MCF 10A (cell line): ENCODE data around the gene MCTP1. TPM values are rescaled to one million over a fixed set of nuclear protein-coding genes. Genes with fewer than 3 reads are reported as not detected.

Source experiments
- BruUV-seq: library from RNA; stranded (reverse); fragments of 400-500 nt; replicated peaks from 2 replicates; lab custom pipeline; 2021; lab: Mats Ljungman, UMichigan
- CTCF ChIA-PET: fragments of 300-600 bp; sonication (Branson Sonifier 250); formaldehyde crosslinking; extraction: SDS; loops from one replicate; lab custom pipeline; 2021; ENCODE audit warnings: antibody characterized with exemption, inconsistent platforms; lab: Yijun Ruan, JAX
- POLR2A ChIA-PET: fragments of 300-600, 350-650 bp; sonication (Branson Sonifier 250); formaldehyde crosslinking; extraction: SDS; loops from one replicate; lab custom pipeline; 2020; ENCODE audit warnings: antibody characterized with exemption, inconsistent platforms; lab: Yijun Ruan, JAX
- DNase-seq: peaks from one replicate; pipeline ENCODE4 v3.0.0-alpha.2; 2018; ENCODE audit not compliant: unreplicated experiment
- H3K27ac Mint-ChIP-seq: one replicate; pipeline ENCODE4 v1.8.0; 2022; ENCODE audit warnings: mild to moderate bottlenecking, low read depth, mixed read lengths; ENCODE audit not compliant: unreplicated experiment
- H3K27me3 Mint-ChIP-seq: one replicate; pipeline ENCODE4 v1.8.0; 2022; ENCODE audit warnings: mixed read lengths; ENCODE audit not compliant: insufficient read depth, unreplicated experiment
- H3K36me3 Mint-ChIP-seq: one replicate; pipeline ENCODE4 v1.8.0; 2022; ENCODE audit warnings: mild to moderate bottlenecking, moderate library complexity, mixed read lengths; ENCODE audit not compliant: insufficient read depth, unreplicated experiment
- H3K4me1 Mint-ChIP-seq: one replicate; pipeline ENCODE4 v1.8.0; 2022; ENCODE audit warnings: mixed read lengths; ENCODE audit not compliant: insufficient read depth, unreplicated experiment
- H3K4me3 Mint-ChIP-seq: one replicate; pipeline ENCODE4 v1.8.0; 2022; ENCODE audit warnings: mild to moderate bottlenecking, moderate library complexity, mixed read lengths; ENCODE audit not compliant: unreplicated experiment
- H3K9me3 Mint-ChIP-seq: one replicate; pipeline ENCODE4 v1.8.0; 2022; ENCODE audit warnings: mixed read lengths; ENCODE audit not compliant: unreplicated experiment
- intact Hi-C: fragments of 100-400 bp; cut with micrococcal nuclease; formaldehyde crosslinking; loops from 2 replicates; pipeline ENCODE4 v1.14.1; 2022
- total RNA-seq: library from RNA; stranded (reverse); gene quantifications from 2 replicates; pipeline ENCODE4 v1.2.3, GENCODE V29; 2022
- TF ChIP-seq, protein P1 (sequence below): fragments of 200-600 bp; IDR thresholded peaks from one replicate; pipeline ENCODE4 v1.8.0; 2022; ENCODE audit warnings: antibody characterized with exemption, mild to moderate bottlenecking; ENCODE audit not compliant: unreplicated experiment

MCTP1 gene
- total RNA-seq, 1 experiment from 2014 or later, result 40.3 TPM

DNA sequence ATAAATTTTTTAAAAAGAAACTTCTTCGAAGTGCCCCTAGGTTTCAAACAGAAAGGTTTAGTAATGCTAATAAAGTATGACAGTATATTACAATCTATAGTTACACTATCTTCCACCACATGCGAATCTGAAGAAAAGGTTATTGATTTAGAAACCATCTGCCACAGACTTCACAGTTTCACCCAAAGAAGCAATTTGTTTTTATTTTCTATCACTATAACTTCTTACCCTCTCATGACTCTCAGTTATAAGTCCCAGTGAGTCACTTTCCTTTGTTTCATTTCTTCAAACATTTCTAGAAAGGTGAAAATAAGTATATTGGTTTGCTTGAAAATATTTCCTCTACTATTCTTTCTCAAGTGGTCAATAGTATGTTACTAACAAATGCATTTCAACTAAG lies 93.6 kb downstream of the MCTP1 start:
- POLR2A ChIA-PET, result no interaction called here
- CTCF ChIA-PET, result no interaction called here
- Mint-ChIP-seq H3K27me3 (no peaks in the 10 kb centered on the region), H3K36me3 (no peaks in the 10 kb centered on the region), H3K27ac (no peak overlapping the region), H3K9me3 (no peaks in the 10 kb centered on the region), H3K4me1 (no peaks in the 10 kb centered on the region), H3K4me3 (no peak overlapping the region)
- no TSS peak for BruUV-seq
- DNase-seq, result no peak
- intact Hi-C loops, result no loop called here
- TF ChIP-seq, protein P1, sequence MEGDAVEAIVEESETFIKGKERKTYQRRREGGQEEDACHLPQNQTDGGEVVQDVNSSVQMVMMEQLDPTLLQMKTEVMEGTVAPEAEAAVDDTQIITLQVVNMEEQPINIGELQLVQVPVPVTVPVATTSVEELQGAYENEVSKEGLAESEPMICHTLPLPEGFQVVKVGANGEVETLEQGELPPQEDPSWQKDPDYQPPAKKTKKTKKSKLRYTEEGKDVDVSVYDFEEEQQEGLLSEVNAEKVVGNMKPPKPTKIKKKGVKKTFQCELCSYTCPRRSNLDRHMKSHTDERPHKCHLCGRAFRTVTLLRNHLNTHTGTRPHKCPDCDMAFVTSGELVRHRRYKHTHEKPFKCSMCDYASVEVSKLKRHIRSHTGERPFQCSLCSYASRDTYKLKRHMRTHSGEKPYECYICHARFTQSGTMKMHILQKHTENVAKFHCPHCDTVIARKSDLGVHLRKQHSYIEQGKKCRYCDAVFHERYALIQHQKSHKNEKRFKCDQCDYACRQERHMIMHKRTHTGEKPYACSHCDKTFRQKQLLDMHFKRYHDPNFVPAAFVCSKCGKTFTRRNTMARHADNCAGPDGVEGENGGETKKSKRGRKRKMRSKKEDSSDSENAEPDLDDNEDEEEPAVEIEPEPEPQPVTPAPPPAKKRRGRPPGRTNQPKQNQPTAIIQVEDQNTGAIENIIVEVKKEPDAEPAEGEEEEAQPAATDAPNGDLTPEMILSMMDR, result no peak

- TF ChIP-seq, protein P1, result no peak
- Mint-ChIP-seq H3K27ac (no peak overlapping the region), H3K27me3 (peaks cover 11% of the 10 kb centered on the region), H3K4me1 (no peaks in the 10 kb centered on the region), H3K36me3 (no peaks in the 10 kb centered on the region), H3K4me3 (no peak overlapping the region), H3K9me3 (no peaks in the 10 kb centered on the region)
- POLR2A ChIA-PET, result interaction anchor here (0.6 kb wide), 1 partner anchor 1804 kb away, joined by 3 read pairs; no protein-coding TSS in a partner anchor
- BruUV-seq, result no TSS peak
- intact Hi-C loops, result no loop called here
- CTCF ChIA-PET, result interaction anchor here (1.4 kb wide), 1 partner anchor 216 kb away, joined by 5 read pairs; no protein-coding TSS in a partner anchor
- DNase-seq, result no peak
Measured at GRCh38 chr5:95184924-95185323, 100.0 kb downstream of the MCTP1 start.

DNA sequence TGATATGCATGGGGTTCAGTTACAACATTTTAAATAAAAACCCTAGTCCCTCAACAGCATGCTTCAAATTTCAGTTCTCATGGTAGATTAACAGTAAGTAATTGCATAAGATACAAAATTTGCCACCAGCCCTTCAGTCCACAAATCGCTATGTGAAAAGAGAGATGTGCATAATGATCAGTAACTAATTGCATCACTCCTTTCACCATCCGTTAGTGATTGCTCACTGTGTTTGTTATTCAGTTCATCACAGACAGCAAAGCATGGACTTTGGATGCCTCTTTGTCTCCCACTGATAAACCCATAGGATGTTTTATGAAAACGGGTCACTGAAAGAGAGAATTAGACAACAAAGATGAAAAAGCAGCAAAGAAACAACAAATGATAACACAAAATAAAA lies 103.2 kb downstream of the MCTP1 start:
- Mint-ChIP-seq H3K27ac (no peak overlapping the region), H3K4me3 (no peak overlapping the region), H3K36me3 (no peaks in the 10 kb centered on the region), H3K9me3 (no peaks in the 10 kb centered on the region), H3K27me3 (peaks cover 11% of the 10 kb centered on the region), H3K4me1 (peaks cover 14% of the 10 kb centered on the region)
- TF ChIP-seq, protein P1, result no peak
- no peak for DNase-seq
- intact Hi-C loops, result no loop called here
- CTCF ChIA-PET, result no interaction called here
- BruUV-seq, result no TSS peak
- POLR2A ChIA-PET, result no interaction called here

- DNase-seq, result peak; percentile 76
- peaks cover 14% of the 10 kb centered on the region for H3K4me1 Mint-ChIP-seq
- intact Hi-C loops, result no loop called here
- ChIA-PET POLR2A (no interaction called here), CTCF (interaction anchor here (0.6 to 1.2 kb wide), 2 partner anchors 22 to 928 kb away, joined by 3 to 4 read pairs; no protein-coding TSS in a partner anchor)
- H3K27ac Mint-ChIP-seq, result no peak overlapping the region
- no peak overlapping the region for H3K4me3 Mint-ChIP-seq
- TF ChIP-seq, protein P1, result no peak
- BruUV-seq, result no TSS peak
- H3K27me3 Mint-ChIP-seq, result peaks cover 11% of the 10 kb centered on the region
- no peaks in the 10 kb centered on the region for H3K9me3 Mint-ChIP-seq
- no peaks in the 10 kb centered on the region for H3K36me3 Mint-ChIP-seq
Measured at GRCh38 chr5:95178046-95178651, 106.7 kb downstream of the MCTP1 start.
